Body of pancreas (tissue), 4 donors: ENCODE measurements around the gene BCL6. TPM values are rescaled to one million over a fixed set of nuclear protein-coding genes. Genes with fewer than 3 reads are reported as not detected.

Experiments used
- ATAC-seq: fragments of 150-250 bp; one replicate; pipeline ENCODE4 v1.9.1; 2016
- DNase-seq, 4 donors: peaks; one replicate each; pipeline ENCODE4 v3.0.0-alpha.2; 2019
- H3K27ac ChIP-seq, 4 donors: fragments of 200-600 bp; sonication (generic); 1 replicate in 3 of 4; 2 replicates in 1 of 4; pipeline versions ENCODE4 v1.5.1 to v1.6.1; 2016 to 2019; ENCODE audit warnings: mild to moderate bottlenecking in 1 of 4, mixed read lengths in 1 of 4, moderate library complexity in 1 of 4
- H3K27me3 ChIP-seq, 2 donors: fragments of 200-600 bp; sonication (generic); one replicate each; pipeline ENCODE4 v1.6.0; 2016; ENCODE audit warnings: mild to moderate bottlenecking in 1 of 2
- H3K36me3 ChIP-seq, 2 donors: fragments of 200-600 bp; sonication (generic); replicated peaks in 1 of 2; 2 replicates each; pipeline ENCODE4 v1.5.1; 2016; ENCODE audit warnings: low read depth in 2 of 2; ENCODE audit not compliant: insufficient read depth in 1 of 2
- H3K4me1 ChIP-seq: fragments of 200-600 bp; sonication (generic); one replicate; pipeline ENCODE4 v1.6.0; 2016
- H3K4me3 ChIP-seq, 2 donors: fragments of 200-600 bp; sonication (generic); 1 replicate in 1 of 2; 2 replicates in 1 of 2; pipeline ENCODE4 v1.5.1; 2016 to 2019
- H3K9me3 ChIP-seq, 3 donors: fragments of 200-600 bp; sonication (generic); 1 replicate in 2 of 3; 2 replicates in 1 of 3; pipeline ENCODE4 v1.5.1; 2016
- POLR2A ChIP-seq, 3 donors: fragments of 450-650 bp; IDR thresholded peaks; one replicate each; pipeline ENCODE4 v1.6.1; 2016; ENCODE audit warnings: antibody characterized with exemption in 3 of 3, mild to moderate bottlenecking in 2 of 3
- WGBS, 2 donors: methylation state at CpG; one replicate each; pipeline ENCODE4 v1.1.5; 2017; 5-methylcytosine and 5-hydroxymethylcytosine counted together
- intact Hi-C: fragments of 100-400 bp; cut with DNase I; formaldehyde crosslinking; loops from one replicate; pipeline ENCODE4 v1.15.1; 2023
- total RNA-seq, 2 donors: library from RNA; depleted of rRNA; stranded (reverse); fragments of >200 nt; gene quantifications; one replicate each; pipeline ENCODE4 v1.1.0, GENCODE V29; 2016
- TF ChIP-seq, protein P1 (sequence below), 7 experiments: fragments of 450-650 bp in 4 of 7; fragments of 200-600 bp in 3 of 7; sonication (generic) in 3 of 7; IDR thresholded peaks; one replicate each; pipeline ENCODE4 v1.5.1; 2016 to 2019; ENCODE audit warnings: antibody characterized with exemption in 7 of 7

The BCL6 gene
- total RNA-seq, 2 donors from 2014 or later = 45.7 to 53.4 TPM

DNA sequence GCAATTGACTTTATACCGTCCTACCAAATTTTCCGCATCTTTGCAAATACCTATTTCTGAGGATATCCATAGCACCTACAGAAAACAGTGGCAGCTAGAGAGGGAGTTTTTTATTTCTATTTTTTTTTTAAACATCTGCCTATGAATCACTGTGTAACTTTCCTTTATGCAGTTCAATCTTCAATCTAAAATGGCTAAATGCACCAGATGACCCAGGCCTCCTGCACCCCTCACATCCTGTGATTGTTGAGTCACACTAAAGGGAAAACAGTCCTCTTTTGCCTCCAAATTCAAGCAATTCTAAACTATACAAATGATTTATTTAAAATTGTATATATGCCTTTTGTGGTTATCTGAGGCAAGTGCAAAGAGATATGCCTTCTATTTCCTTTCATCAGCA lies 20.1 kb upstream of the BCL6 start:
- ATAC-seq (no peak), DNase-seq (no peak)
- Histone ChIP-seq H3K9me3 (no peaks in the 10 kb centered on the region), H3K27ac (no peak overlapping the region), H3K4me1 (peaks cover 10% of the 10 kb centered on the region), H3K27me3 (no peaks in the 10 kb centered on the region), H3K4me3 (no peak overlapping the region), H3K36me3 (no peaks in the 10 kb centered on the region)
- WGBS, 2 donors = 94 to 100% methylated on average over 2 of the region's 2 CpGs
- intact Hi-C loops = no loop called here
- TF ChIP-seq, protein P1, sequence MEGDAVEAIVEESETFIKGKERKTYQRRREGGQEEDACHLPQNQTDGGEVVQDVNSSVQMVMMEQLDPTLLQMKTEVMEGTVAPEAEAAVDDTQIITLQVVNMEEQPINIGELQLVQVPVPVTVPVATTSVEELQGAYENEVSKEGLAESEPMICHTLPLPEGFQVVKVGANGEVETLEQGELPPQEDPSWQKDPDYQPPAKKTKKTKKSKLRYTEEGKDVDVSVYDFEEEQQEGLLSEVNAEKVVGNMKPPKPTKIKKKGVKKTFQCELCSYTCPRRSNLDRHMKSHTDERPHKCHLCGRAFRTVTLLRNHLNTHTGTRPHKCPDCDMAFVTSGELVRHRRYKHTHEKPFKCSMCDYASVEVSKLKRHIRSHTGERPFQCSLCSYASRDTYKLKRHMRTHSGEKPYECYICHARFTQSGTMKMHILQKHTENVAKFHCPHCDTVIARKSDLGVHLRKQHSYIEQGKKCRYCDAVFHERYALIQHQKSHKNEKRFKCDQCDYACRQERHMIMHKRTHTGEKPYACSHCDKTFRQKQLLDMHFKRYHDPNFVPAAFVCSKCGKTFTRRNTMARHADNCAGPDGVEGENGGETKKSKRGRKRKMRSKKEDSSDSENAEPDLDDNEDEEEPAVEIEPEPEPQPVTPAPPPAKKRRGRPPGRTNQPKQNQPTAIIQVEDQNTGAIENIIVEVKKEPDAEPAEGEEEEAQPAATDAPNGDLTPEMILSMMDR (IDR thresholded peaks at IDR 0.05) = no peak
- TF ChIP-seq POLR2A (IDR thresholded peaks at IDR 0.05) = no peak

GRCh38 chr3:187763850-187764648 lies 18.8 kb upstream of the BCL6 start:
- H3K27me3 ChIP-seq = no peaks in the 10 kb centered on the region
- intact Hi-C loops = no loop called here
- TF ChIP-seq, protein P1 (IDR thresholded peaks at IDR 0.05) = no peak
- TF ChIP-seq POLR2A (IDR thresholded peaks at IDR 0.05) = no peak
- no peaks in the 10 kb centered on the region for H3K36me3 ChIP-seq
- peaks cover 10% of the 10 kb centered on the region for H3K4me1 ChIP-seq
- DNase-seq (no peak), ATAC-seq (no peak)
- no peaks in the 10 kb centered on the region for H3K9me3 ChIP-seq
- 50 to 58% methylated on average over 7 of the region's 7 CpGs for WGBS, 2 donors
- H3K4me3 ChIP-seq = no peak overlapping the region
- H3K27ac ChIP-seq = no peak overlapping the region

DNA sequence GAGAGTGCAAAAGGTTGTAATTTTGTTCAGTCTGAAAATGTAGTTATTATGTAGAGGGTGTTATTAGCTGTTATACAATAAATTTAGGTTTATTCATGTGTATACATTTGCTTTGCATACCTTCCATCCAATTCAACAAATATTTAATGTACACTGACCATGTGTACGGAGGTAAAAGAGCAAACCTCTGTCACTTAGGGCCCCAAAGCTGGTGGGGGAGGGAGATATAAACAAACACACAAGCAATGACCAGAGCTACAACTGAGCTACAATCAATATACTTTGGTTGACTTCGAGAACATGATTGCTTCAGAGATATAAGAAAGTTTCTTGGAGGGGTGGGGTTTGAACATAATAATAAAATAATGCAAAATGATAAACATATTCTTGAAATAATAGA lies 17.5 kb upstream of the BCL6 start:
- no peaks in the 10 kb centered on the region for H3K36me3 ChIP-seq
- no peak overlapping the region for H3K27ac ChIP-seq
- no peaks in the 10 kb centered on the region for H3K9me3 ChIP-seq
- no peak for TF ChIP-seq POLR2A (IDR thresholded peaks at IDR 0.05)
- TF ChIP-seq, protein P1 (IDR thresholded peaks at IDR 0.05) = no peak
- 78 to 86% methylated on average over 2 of the region's 2 CpGs for WGBS, 2 donors
- intact Hi-C loops = no loop called here
- H3K27me3 ChIP-seq = no peaks in the 10 kb centered on the region
- peaks cover 10% of the 10 kb centered on the region for H3K4me1 ChIP-seq
- no peak overlapping the region for H3K4me3 ChIP-seq
- no peak for ATAC-seq
- DNase-seq = no peak

DNA sequence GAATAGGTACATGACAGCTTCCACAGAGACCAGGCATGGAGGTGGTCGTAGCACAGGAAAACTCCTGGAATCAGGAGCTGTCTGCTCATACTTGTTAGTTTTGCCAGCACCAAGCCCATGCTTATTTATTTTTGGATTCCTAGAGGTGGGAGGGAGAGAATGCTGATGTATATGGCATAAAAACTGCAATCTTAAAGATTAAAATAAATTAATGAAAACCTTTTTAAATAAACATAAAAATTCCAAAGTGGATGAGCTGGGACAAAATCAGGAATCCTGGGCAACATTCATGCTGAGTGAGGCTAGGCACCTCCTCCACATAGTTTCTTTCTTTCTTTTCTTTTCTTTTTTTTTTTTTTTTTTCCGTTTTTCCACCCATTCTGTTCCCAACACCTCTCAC lies 14.3 kb upstream of the BCL6 start:
- H3K4me3 ChIP-seq = no peak overlapping the region
- no peak overlapping the region for H3K27ac ChIP-seq
- 65 to 77% methylated on average over 2 of the region's 2 CpGs for WGBS, 2 donors
- no peak for TF ChIP-seq POLR2A (IDR thresholded peaks at IDR 0.05)
- TF ChIP-seq, protein P1 (IDR thresholded peaks at IDR 0.05) = no peak
- intact Hi-C loops = no loop called here
- DNase-seq = no peak
- H3K9me3 ChIP-seq = no peaks in the 10 kb centered on the region
- no peak for ATAC-seq
- no peaks in the 10 kb centered on the region for H3K27me3 ChIP-seq
- no peaks in the 10 kb centered on the region for H3K36me3 ChIP-seq
- H3K4me1 ChIP-seq = peaks cover 10% of the 10 kb centered on the region
